ENCODE measurements around the gene UBL4B.

The UBL4B gene

GRCh38 chr1:110155878-110156522 lies 43.8 kb downstream of the UBL4B start:
- DNase-seq (ENCODE audit: low read depth) = no peak

GRCh38 chr1:110158261-110158660 lies 46.0 kb downstream of the UBL4B start:
- DNase-seq (ENCODE audit: low read depth) = no peak

- no peak for DNase-seq (ENCODE audit: low read depth)
These were observed 46.9 kb downstream of the UBL4B start for GRCh38 chr1:110159168-110159567.

GRCh38 chr1:110160538-110161100 lies 48.4 kb downstream of the UBL4B start:
- no peak for DNase-seq (ENCODE audit: low read depth)

GRCh38 chr1:110161165-110161564 lies 48.9 kb downstream of the UBL4B start:
- DNase-seq (ENCODE audit: low read depth) = no peak

GRCh38 chr1:110161849-110162248 lies 49.6 kb downstream of the UBL4B start:
- no peak for DNase-seq (ENCODE audit: low read depth)
